ENCODE results near the gene ENTPD6.

DNA sequence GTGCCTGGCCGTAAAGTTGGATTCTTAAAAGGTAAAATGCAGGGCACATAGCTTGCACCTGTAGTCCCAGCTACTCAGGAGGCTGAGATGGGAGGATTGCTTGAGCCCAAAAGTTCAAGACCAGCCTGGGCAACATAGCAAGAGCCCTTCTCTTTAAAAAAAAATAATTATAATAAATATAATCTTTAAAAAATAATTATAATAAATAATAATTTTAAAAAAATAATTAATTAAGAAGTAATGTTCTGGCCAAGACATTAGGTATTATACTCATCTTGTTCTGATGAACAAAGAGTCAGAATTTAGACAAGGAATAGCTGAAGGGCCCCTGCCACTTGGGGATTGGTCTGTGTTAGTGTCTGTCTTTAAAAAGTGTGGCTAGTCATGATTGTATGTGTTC, 13.9 kb downstream of the ENTPD6 start:
- TF ChIP-seq CTCF (IDR thresholded peaks at IDR 0.05; ENCODE audit: poor library complexity, severe bottlenecking) (no peak), POLR2AphosphoS5 (IDR thresholded peaks at IDR 0.05) (no peak), TAF1 (IDR thresholded peaks at IDR 0.05; ENCODE audit: low read depth) (no peak), EZH2 (IDR thresholded peaks at IDR 0.05; ENCODE audit: borderline replicate concordance, insufficient read depth, low read length, poor library complexity, severe bottlenecking) (no peak), EP300 (conservative IDR thresholded peaks at IDR 0.05; ENCODE audit: poor library complexity, severe bottlenecking) (no peak)
